ENCODE results near the gene KLK12. TPM values are rescaled to one million over a fixed set of nuclear protein-coding genes. Genes with fewer than 3 reads are reported as not detected.
A peak's percentile ranks its signal among the peaks of the same experiment; 100 is the strongest.

The KLK12 gene
- total and polyA plus RNA-seq, 2 donors (not counting 3 experiments of a cell fraction or from before 2014, with no cell fraction given) = not detected

DNA sequence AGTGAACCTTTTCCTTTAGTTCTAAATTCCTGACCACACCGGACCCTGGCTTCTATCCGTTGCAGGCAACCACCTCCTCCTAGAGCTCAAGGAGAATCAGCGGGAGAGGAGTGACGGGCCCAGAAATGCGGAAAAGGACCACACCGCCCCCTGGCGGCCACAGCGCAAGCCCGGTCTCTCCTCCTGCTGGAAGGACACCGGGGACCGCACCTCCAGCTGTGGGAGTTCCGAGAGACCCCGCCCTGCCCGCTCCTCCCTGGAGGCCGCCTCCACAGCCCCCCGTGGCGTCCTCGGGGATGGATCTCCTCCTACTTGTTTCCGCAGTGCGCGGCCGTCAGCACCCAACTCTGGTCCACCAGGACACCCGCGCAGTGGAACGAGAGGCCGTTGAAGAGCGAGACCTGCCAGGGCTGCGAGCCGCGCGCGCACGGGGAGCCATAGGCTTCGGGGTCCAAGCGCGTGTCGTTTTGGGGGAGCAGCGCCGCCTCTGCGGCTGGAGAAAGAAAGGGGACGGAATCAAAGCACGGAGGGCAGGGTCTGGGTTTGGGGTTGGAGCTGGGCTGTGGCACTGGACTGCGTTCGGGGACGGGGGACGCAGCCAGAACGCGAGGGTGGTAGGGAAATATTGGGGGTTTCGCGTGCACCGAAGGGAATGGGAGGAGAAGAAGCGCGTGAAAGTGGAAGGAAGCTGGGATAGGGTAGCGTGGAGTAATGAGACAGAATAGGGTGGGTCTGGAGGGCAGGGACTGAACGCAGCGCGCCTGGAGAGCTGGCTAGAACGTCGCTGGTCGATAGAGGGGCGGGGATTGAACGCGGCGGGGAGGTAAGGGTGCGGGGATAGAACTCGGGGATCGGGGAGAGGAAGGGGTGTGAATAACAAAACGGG is 17.8 kb downstream of the KLK12 start:
- BruUV-seq (replicated peaks) = no TSS peak

More for the DNA sequence above, 17.8 kb downstream of the KLK12 start:
- Histone ChIP-seq H3K27me3 (ENCODE audit: control insufficient read depth in 2 of 2, insufficient read depth in 2 of 2, low read length in 2 of 2) (peaks cover 21 to 25% of the 10 kb centered on the region in 2 experiments), H3K9me3 (replicated peaks; ENCODE audit: control insufficient read depth, insufficient read depth, low read length) (no peaks in the 10 kb centered on the region), H3K9me1 (replicated peaks; ENCODE audit: control insufficient read depth, extremely low read depth, insufficient read depth, low read length) (no peaks in the 10 kb centered on the region), H4K20me1 (replicated peaks; ENCODE audit: control insufficient read depth, extremely low read depth, insufficient read depth, low read length) (no peaks in the 10 kb centered on the region), H3K4me2 (ENCODE audit: insufficient read depth, low read length) (no peak overlapping the region), H2AFZ (ENCODE audit: low read depth, low read length) (no peak overlapping the region), H3K79me2 (ENCODE audit: control insufficient read depth, insufficient read depth, low read length) (no peaks in the 10 kb centered on the region), H3K27ac (ENCODE audit: insufficient read depth, low read depth, low read length) (no peak overlapping the region), H3K36me3 (ENCODE audit: control insufficient read depth in 2 of 2, extremely low read depth in 1 of 2, insufficient read depth in 2 of 2, low read length in 2 of 2) (no peaks in the 10 kb centered on the region), H3K4me3 (replicated peaks in 1 of 3; ENCODE audit: insufficient read depth in 1 of 3, low read depth in 1 of 3, low read length in 3 of 3) (no peak overlapping the region), H3K9ac (replicated peaks; ENCODE audit: extremely low read depth, insufficient read depth, low read length) (no peak overlapping the region), H3K4me1 (ENCODE audit: control insufficient read depth, extremely low read depth, insufficient read depth, low read length) (no peaks in the 10 kb centered on the region)
- FAIRE-seq (peak; percentile 84), DNase-seq (ENCODE audit: low read depth, low spot score) (peak; percentile 39)
- intact Hi-C loops (cut with micrococcal nuclease) = loop anchor here (1.0 kb wide), 1 partner anchor 87 kb away; no protein-coding TSS in a partner anchor
- POLR2A ChIA-PET = no interaction called here
- dilution Hi-C loops (cut with MboI; ENCODE audit: extremely low pct_ligation_motif_present, low sequenced_read_pairs) = no loop called here
- CTCF ChIA-PET = interaction anchor here (0.6 to 3.2 kb wide), 30 partner anchors 9 to 488 kb away, joined by 3 to 35 read pairs (median 4); partner anchors contain the start of gene KLK6
- TF ChIP-seq, protein P1, sequence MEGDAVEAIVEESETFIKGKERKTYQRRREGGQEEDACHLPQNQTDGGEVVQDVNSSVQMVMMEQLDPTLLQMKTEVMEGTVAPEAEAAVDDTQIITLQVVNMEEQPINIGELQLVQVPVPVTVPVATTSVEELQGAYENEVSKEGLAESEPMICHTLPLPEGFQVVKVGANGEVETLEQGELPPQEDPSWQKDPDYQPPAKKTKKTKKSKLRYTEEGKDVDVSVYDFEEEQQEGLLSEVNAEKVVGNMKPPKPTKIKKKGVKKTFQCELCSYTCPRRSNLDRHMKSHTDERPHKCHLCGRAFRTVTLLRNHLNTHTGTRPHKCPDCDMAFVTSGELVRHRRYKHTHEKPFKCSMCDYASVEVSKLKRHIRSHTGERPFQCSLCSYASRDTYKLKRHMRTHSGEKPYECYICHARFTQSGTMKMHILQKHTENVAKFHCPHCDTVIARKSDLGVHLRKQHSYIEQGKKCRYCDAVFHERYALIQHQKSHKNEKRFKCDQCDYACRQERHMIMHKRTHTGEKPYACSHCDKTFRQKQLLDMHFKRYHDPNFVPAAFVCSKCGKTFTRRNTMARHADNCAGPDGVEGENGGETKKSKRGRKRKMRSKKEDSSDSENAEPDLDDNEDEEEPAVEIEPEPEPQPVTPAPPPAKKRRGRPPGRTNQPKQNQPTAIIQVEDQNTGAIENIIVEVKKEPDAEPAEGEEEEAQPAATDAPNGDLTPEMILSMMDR (IDR thresholded peaks at IDR 0.05; ENCODE audit: extremely low read depth in 1 of 2, insufficient read depth in 1 of 2, low read depth in 1 of 2, low read length in 2 of 2) = peak; percentile 79 to 91
- TF ChIP-seq, protein P2, sequence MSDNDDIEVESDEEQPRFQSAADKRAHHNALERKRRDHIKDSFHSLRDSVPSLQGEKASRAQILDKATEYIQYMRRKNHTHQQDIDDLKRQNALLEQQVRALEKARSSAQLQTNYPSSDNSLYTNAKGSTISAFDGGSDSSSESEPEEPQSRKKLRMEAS (IDR thresholded peaks at IDR 0.05; ENCODE audit: insufficient read depth, insufficient read length) = no peak
- no peak for TF ChIP-seq POLR2AphosphoS5 (IDR thresholded peaks at IDR 0.05; ENCODE audit: insufficient read depth, low read depth, low read length)
- peak; percentile 48 for TF ChIP-seq EZH2 (IDR thresholded peaks at IDR 0.05; ENCODE audit: borderline replicate concordance, low read depth, low read length, severe bottlenecking)

Data from endothelial cell of umbilical vein (primary cell).